NB4 (cell line): ENCODE measurements around the gene GLP1R.

Experiments used
- DNase-seq: peaks from one replicate; pipeline ENCODE4 v3.0.0; 2010; ENCODE audit warnings: low read depth
- H3K4me3 ChIP-seq: one replicate; pipeline ENCODE4 v1.5.1; 2011; ENCODE audit warnings: mild to moderate bottlenecking, low read depth, low read length, moderate library complexity
- MYC ChIP-seq: IDR thresholded peaks from 2 replicates; pipeline ENCODE4 v1.6.1; 2011; ENCODE audit warnings: low read depth, low read length
- POLR2A ChIP-seq: IDR thresholded peaks from 2 replicates; pipeline ENCODE4 v1.6.1; 2011; ENCODE audit warnings: mild to moderate bottlenecking; ENCODE audit not compliant: insufficient read length; ENCODE audit errors: extremely low read depth
- TF ChIP-seq, protein P1 (sequence below): IDR thresholded peaks from one replicate; pipeline ENCODE4 v1.5.1; 2012; ENCODE audit warnings: low read depth, low read length
- TF ChIP-seq, protein P2 (sequence below): IDR thresholded peaks from 2 replicates; pipeline ENCODE4 v1.6.1; 2011; ENCODE audit warnings: low read depth, low read length

GLP1R gene

GRCh38 chr6:39037707-39038106, 10.9 kb upstream of the GLP1R start:
- no peak for DNase-seq
- H3K4me3 ChIP-seq: no peak overlapping the region
- no peak for TF ChIP-seq MYC
- TF ChIP-seq, protein P1, sequence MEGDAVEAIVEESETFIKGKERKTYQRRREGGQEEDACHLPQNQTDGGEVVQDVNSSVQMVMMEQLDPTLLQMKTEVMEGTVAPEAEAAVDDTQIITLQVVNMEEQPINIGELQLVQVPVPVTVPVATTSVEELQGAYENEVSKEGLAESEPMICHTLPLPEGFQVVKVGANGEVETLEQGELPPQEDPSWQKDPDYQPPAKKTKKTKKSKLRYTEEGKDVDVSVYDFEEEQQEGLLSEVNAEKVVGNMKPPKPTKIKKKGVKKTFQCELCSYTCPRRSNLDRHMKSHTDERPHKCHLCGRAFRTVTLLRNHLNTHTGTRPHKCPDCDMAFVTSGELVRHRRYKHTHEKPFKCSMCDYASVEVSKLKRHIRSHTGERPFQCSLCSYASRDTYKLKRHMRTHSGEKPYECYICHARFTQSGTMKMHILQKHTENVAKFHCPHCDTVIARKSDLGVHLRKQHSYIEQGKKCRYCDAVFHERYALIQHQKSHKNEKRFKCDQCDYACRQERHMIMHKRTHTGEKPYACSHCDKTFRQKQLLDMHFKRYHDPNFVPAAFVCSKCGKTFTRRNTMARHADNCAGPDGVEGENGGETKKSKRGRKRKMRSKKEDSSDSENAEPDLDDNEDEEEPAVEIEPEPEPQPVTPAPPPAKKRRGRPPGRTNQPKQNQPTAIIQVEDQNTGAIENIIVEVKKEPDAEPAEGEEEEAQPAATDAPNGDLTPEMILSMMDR: no peak
- TF ChIP-seq, protein P2, sequence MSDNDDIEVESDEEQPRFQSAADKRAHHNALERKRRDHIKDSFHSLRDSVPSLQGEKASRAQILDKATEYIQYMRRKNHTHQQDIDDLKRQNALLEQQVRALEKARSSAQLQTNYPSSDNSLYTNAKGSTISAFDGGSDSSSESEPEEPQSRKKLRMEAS: no peak
- TF ChIP-seq POLR2A: no peak

DNA sequence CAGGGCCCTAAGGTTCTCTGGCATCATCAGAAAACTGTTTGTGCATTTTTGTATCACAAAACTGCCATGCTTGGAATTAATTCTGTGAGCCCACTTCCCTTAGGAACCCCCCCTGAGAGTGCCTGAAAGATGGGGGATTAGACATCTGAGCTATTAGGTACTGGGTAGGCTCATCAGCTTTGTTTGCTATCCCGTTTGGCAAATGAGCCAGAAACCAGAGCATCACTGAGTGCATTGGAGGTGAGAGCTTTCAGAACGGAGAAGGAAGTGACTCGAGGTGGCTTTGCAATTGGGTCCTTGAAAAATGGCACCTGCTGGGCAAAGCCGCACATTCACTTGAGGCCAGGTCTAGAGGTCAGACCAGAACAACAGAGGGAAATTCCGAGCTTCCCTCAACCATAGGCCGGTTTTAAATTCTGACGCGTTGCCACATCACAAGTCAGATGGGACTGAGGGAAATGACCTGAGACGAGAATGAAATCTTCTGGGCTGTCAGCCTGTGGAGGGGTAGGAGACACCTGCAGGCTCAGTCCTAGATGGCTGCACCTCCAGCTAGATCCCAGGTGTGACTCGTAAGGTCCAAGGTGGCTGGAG, 8.4 kb upstream of the GLP1R start:
- no peak overlapping the region for H3K4me3 ChIP-seq
- DNase-seq: no peak
- no peak for TF ChIP-seq MYC
- TF ChIP-seq POLR2A: no peak
- TF ChIP-seq, protein P1: no peak
- TF ChIP-seq, protein P2: no peak

DNA sequence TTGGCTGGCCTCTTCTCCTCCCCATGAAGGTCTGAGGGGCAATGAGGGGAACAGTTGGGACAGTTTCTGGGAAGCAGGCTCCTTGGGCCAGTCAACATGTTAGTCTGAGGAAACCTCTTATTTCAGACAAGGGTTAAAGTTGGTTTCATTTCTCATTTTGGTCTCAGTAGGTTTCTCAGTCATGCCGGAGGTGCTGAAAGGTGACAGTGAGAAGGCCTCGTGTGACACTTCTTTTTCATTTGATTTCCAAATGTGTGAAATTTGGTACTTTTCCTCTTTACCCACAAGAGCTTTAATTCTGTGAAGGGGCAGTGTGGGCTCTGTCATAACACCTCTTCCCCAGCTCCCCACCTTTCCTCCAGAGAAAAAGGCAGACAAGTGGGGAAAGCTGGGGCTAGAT, 7.5 kb upstream of the GLP1R start:
- DNase-seq: no peak
- no peak overlapping the region for H3K4me3 ChIP-seq
- TF ChIP-seq, protein P1: no peak
- no peak for TF ChIP-seq POLR2A
- TF ChIP-seq MYC: no peak
- TF ChIP-seq, protein P2: no peak

DNA sequence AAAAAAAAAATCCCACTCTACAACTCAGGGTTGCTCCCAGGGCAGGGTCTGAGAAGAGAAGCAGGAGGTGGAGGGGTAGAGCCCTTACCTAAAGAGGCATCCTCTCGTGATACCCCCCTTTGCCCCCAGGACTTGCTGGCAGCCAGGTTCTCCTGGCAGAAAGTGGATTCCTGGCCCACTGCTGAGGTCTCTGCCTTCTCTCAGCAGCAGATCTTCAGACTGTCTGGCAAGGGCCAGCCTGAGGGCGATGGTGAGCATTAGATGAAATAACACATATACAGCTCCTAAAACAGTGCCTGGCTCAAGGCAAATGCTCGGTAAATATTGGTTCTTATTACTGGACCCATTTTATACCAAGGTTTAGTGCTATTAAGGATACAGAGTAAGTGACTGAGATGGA, 4.8 kb upstream of the GLP1R start:
- DNase-seq: no peak
- TF ChIP-seq, protein P2: no peak
- no peak for TF ChIP-seq MYC
- no peak for TF ChIP-seq POLR2A
- TF ChIP-seq, protein P1: no peak
- no peak overlapping the region for H3K4me3 ChIP-seq

- H3K4me3 ChIP-seq: no peak overlapping the region
- TF ChIP-seq, protein P2: no peak
- TF ChIP-seq MYC (no peak), POLR2A (no peak)
- TF ChIP-seq, protein P1: no peak
- no peak for DNase-seq
These were observed 4.4 kb upstream of the GLP1R start for GRCh38 chr6:39044181-39044580.
